Upper lobe of right lung (tissue), 1 donor: ENCODE measurements around the gene CDKN2AIPNL. TPM values are rescaled to one million over a fixed set of nuclear protein-coding genes. Genes with fewer than 3 reads are reported as not detected.
A peak's percentile ranks its signal among the peaks of the same experiment; 100 is the strongest.

Experiments
- ATAC-seq: fragments of 200-7000 bp; cut with Tn5 transposase; one replicate; pipeline ENCODE4 v1.9.1; 2020; ENCODE audit warnings: mild to moderate bottlenecking, moderate library complexity
- DNase-seq: peaks from one replicate; pipeline ENCODE4 v3.0.0-alpha.2; 2020
- H3K27ac ChIP-seq: fragments of 200-600 bp; one replicate; pipeline ENCODE4 v1.8.0; 2022
- H3K27me3 ChIP-seq: fragments of 200-600 bp; one replicate; pipeline ENCODE4 v1.8.0; 2022; ENCODE audit warnings: mild to moderate bottlenecking
- H3K36me3 ChIP-seq: fragments of 200-600 bp; one replicate; pipeline ENCODE4 v1.8.0; 2022
- H3K4me1 ChIP-seq: fragments of 200-600 bp; one replicate; pipeline ENCODE4 v1.8.0; 2022
- H3K4me3 ChIP-seq: fragments of 200-600 bp; one replicate; pipeline ENCODE4 v1.8.0; 2022; ENCODE audit warnings: mild to moderate bottlenecking
- H3K9me3 ChIP-seq: fragments of 200-600 bp; one replicate; pipeline ENCODE4 v1.8.0; 2022
- intact Hi-C: fragments of 100-400 bp; cut with DNase I; formaldehyde crosslinking; loops from one replicate; pipeline ENCODE4 v1.11.0; 2022
- total RNA-seq: library from RNA; stranded (reverse); fragmentation: NEBNext Ultra II Directional; extraction: Animal tissue kit (Norgen Biotek cat#: 25700); gene quantifications from one replicate; pipeline ENCODE4 v1.2.1, GENCODE V29; 2021
- TF ChIP-seq, protein P1 (sequence below): fragments of 200-600 bp; IDR thresholded peaks from one replicate; pipeline ENCODE4 v1.8.0; 2022; ENCODE audit warnings: antibody characterized with exemption
- donor health status: DM: no; HTN: yes; CAD: no; lungs with severe emphysema.

Gene CDKN2AIPNL
- total RNA-seq, 1 donor from 2014 or later: 16.5 TPM

DNA sequence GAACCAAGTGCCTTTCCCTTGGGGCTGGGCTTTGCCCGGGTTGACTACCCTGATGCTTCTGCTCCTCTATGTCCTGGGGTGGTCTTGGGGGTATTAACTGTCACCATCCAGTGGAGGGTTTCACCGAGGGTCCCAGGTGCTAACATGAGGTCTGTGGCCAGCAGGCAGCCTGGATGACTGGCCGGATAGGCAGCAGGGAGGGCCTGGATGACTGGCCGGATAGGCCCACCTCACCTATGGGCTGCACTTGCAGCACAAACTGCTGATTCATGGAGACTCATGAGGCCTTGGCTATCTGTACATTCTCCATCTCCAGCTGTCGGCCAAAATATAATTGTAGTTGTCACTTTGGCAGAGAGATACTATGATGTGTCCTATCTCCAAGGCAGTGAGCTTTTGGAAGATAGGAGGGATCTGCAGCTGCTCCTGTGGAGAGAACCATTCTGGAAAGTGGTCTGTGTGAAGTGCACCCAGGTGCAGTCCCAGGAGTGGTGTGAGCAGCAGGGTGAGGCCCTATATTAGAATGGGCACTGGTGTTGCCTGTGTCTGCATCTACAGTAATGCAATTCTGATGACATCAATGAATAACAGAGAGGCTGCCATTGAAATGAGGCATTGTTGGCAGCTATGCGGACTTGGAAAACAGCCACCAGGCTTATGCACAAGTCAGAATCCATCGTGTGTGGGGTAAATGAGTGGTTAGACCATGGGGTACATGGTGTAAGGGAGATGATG, 26.3 kb upstream of the CDKN2AIPNL start:
- H3K27ac ChIP-seq: peak overlapping the region; percentile 89
- peaks cover 36% of the 10 kb centered on the region for H3K4me1 ChIP-seq
- intact Hi-C loops: no loop called here
- no peak overlapping the region for H3K4me3 ChIP-seq
- peak; percentile 11 for DNase-seq
- ATAC-seq: no peak
- no peaks in the 10 kb centered on the region for H3K27me3 ChIP-seq
- H3K36me3 ChIP-seq: no peaks in the 10 kb centered on the region
- no peaks in the 10 kb centered on the region for H3K9me3 ChIP-seq
- TF ChIP-seq, protein P1, sequence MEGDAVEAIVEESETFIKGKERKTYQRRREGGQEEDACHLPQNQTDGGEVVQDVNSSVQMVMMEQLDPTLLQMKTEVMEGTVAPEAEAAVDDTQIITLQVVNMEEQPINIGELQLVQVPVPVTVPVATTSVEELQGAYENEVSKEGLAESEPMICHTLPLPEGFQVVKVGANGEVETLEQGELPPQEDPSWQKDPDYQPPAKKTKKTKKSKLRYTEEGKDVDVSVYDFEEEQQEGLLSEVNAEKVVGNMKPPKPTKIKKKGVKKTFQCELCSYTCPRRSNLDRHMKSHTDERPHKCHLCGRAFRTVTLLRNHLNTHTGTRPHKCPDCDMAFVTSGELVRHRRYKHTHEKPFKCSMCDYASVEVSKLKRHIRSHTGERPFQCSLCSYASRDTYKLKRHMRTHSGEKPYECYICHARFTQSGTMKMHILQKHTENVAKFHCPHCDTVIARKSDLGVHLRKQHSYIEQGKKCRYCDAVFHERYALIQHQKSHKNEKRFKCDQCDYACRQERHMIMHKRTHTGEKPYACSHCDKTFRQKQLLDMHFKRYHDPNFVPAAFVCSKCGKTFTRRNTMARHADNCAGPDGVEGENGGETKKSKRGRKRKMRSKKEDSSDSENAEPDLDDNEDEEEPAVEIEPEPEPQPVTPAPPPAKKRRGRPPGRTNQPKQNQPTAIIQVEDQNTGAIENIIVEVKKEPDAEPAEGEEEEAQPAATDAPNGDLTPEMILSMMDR: no peak

- Histone ChIP-seq H3K36me3 (no peaks in the 10 kb centered on the region), H3K4me1 (peaks cover 36% of the 10 kb centered on the region), H3K4me3 (no peak overlapping the region), H3K27ac (peak overlapping the region; percentile 89), H3K9me3 (no peaks in the 10 kb centered on the region), H3K27me3 (no peaks in the 10 kb centered on the region)
- TF ChIP-seq, protein P1: no peak
- DNase-seq (peak; percentile 17), ATAC-seq (no peak)
- intact Hi-C loops: no loop called here
Measured at GRCh38 chr5:134437340-134437846, 25.7 kb upstream of the CDKN2AIPNL start.

GRCh38 chr5:134436523-134437339, 25.1 kb upstream of the CDKN2AIPNL start:
- Histone ChIP-seq H3K4me1 (peaks cover 36% of the 10 kb centered on the region), H3K36me3 (no peaks in the 10 kb centered on the region), H3K9me3 (no peaks in the 10 kb centered on the region), H3K27me3 (no peaks in the 10 kb centered on the region), H3K4me3 (no peak overlapping the region), H3K27ac (peak overlapping the region; percentile 89)
- DNase-seq: peak; percentile 92
- intact Hi-C loops: no loop called here
- TF ChIP-seq, protein P1: no peak
- ATAC-seq: peak; percentile 88

- no peaks in the 10 kb centered on the region for H3K36me3 ChIP-seq
- no peak overlapping the region for H3K4me3 ChIP-seq
- intact Hi-C loops: no loop called here
- ATAC-seq (no peak), DNase-seq (peak; percentile 6)
- no peaks in the 10 kb centered on the region for H3K9me3 ChIP-seq
- TF ChIP-seq, protein P1: no peak
- H3K27ac ChIP-seq: no peak overlapping the region
- H3K27me3 ChIP-seq: no peaks in the 10 kb centered on the region
- peaks cover 36% of the 10 kb centered on the region for H3K4me1 ChIP-seq
Measured at GRCh38 chr5:134435560-134435959, 23.9 kb upstream of the CDKN2AIPNL start.

- intact Hi-C loops: no loop called here
- ATAC-seq: no peak
- TF ChIP-seq, protein P1: no peak
- no peaks in the 10 kb centered on the region for H3K9me3 ChIP-seq
- H3K4me1 ChIP-seq: peaks cover 17% of the 10 kb centered on the region
- H3K36me3 ChIP-seq: no peaks in the 10 kb centered on the region
- DNase-seq: peak; percentile 29
- no peak overlapping the region for H3K4me3 ChIP-seq
- no peaks in the 10 kb centered on the region for H3K27me3 ChIP-seq
- H3K27ac ChIP-seq: no peak overlapping the region
Measured at GRCh38 chr5:134432677-134433359, 21.1 kb upstream of the CDKN2AIPNL start.
